ENCODE measurements around the gene PAX5. TPM values are rescaled to one million over a fixed set of nuclear protein-coding genes. Genes with fewer than 3 reads are reported as not detected.

PAX5 gene
- total and polyA plus RNA-seq, 2 of the 13 experiments (the other 11 are each of a cell fraction or from before 2014, with no cell fraction given): not detected

- TF ChIP-seq CTCF (CRISPR knock-in tag; IDR thresholded peaks at IDR 0.05) (peak; percentile 39), PHF20 (CRISPR knock-in tag; IDR thresholded peaks at IDR 0.05) (no peak), ARID4A (CRISPR knock-in tag; IDR thresholded peaks at IDR 0.05; ENCODE audit: borderline replicate concordance) (peak; percentile 14; the same call in 1 of the 2 replicates), MIXL1 (CRISPR knock-in tag; IDR thresholded peaks at IDR 0.05) (no peak), CEBPB (IDR thresholded peaks at IDR 0.05; ENCODE audit: borderline replicate concordance, low read depth, low read length) (no peak), ZNF24 (IDR thresholded peaks at IDR 0.05) (no peak), ZNF776 (CRISPR knock-in tag; IDR thresholded peaks at IDR 0.05) (no peak), PAXIP1 (CRISPR knock-in tag; conservative IDR thresholded peaks at IDR 0.05) (peak; percentile 83), ZNF841 (CRISPR knock-in tag; IDR thresholded peaks at IDR 0.05; ENCODE audit: borderline replicate concordance) (no peak), ZNF619 (CRISPR knock-in tag; IDR thresholded peaks at IDR 0.05) (no peak), ATF7 (IDR thresholded peaks at IDR 0.05) (no peak), ATF7 (CRISPR knock-in tag; IDR thresholded peaks at IDR 0.05) (no peak), EED (CRISPR knock-in tag; IDR thresholded peaks at IDR 0.05) (no peak)
- TF ChIP-seq, protein P1, sequence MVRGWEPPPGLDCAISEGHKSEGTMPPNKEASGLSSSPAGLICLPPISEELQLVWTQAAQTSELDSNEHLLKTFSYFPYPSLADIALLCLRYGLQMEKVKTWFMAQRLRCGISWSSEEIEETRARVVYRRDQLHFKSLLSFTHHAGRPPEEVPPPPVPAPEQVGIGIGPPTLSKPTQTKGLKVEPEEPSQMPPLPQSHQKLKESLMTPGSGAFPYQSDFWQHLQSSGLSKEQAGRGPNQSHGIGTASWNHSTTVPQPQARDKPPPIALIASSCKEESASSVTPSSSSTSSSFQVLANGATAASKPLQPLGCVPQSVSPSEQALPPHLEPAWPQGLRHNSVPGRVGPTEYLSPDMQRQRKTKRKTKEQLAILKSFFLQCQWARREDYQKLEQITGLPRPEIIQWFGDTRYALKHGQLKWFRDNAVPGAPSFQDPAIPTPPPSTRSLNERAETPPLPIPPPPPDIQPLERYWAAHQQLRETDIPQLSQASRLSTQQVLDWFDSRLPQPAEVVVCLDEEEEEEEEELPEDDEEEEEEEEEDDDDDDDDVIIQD (CRISPR knock-in tag; IDR thresholded peaks at IDR 0.05; ENCODE audit: low read depth): no peak
- TF ChIP-seq, protein P2, sequence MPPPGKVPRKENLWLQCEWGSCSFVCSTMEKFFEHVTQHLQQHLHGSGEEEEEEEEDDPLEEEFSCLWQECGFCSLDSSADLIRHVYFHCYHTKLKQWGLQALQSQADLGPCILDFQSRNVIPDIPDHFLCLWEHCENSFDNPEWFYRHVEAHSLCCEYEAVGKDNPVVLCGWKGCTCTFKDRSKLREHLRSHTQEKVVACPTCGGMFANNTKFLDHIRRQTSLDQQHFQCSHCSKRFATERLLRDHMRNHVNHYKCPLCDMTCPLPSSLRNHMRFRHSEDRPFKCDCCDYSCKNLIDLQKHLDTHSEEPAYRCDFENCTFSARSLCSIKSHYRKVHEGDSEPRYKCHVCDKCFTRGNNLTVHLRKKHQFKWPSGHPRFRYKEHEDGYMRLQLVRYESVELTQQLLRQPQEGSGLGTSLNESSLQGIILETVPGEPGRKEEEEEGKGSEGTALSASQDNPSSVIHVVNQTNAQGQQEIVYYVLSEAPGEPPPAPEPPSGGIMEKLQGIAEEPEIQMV (CRISPR knock-in tag; IDR thresholded peaks at IDR 0.05; ENCODE audit: low read depth): no peak
- TF ChIP-seq, protein P3, sequence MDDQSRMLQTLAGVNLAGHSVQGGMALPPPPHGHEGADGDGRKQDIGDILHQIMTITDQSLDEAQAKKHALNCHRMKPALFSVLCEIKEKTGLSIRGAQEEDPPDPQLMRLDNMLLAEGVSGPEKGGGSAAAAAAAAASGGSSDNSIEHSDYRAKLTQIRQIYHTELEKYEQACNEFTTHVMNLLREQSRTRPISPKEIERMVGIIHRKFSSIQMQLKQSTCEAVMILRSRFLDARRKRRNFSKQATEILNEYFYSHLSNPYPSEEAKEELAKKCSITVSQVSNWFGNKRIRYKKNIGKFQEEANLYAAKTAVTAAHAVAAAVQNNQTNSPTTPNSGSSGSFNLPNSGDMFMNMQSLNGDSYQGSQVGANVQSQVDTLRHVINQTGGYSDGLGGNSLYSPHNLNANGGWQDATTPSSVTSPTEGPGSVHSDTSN (CRISPR knock-in tag; IDR thresholded peaks at IDR 0.05; ENCODE audit: borderline replicate concordance): no peak
Observed at GRCh38 chr9:36969216-36969771, 64.8 kb downstream of the PAX5 start (continued).

Data from HepG2 (cell line).